Measurements from ENCODE around the gene CAPN5.

DNA sequence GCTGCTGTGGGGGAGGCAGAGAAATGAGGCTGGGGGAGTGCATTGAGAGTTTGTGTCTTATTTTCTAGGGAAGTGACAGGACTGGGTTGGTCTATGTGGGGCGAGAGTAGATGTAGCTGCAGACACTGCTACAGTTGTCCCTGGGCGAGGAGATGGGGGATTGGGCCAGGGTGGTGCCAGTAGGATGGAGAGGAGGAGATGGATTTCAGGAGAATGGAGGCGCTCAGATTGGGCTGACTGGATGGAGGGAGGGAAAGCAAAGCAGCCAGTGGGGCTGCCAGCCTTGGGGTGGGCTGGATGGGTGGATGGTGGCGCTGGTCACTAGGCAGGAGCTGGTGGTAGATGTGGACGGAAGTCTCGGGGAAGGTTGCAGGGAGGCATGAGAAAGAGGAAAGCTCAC is 45.2 kb downstream of the CAPN5 start:
- no peak for TF ChIP-seq EP300 (IDR thresholded peaks at IDR 0.05; ENCODE audit: borderline replicate concordance in 1 of 2, low read depth in 2 of 2, low read length in 2 of 2)
- TF ChIP-seq, protein P1, sequence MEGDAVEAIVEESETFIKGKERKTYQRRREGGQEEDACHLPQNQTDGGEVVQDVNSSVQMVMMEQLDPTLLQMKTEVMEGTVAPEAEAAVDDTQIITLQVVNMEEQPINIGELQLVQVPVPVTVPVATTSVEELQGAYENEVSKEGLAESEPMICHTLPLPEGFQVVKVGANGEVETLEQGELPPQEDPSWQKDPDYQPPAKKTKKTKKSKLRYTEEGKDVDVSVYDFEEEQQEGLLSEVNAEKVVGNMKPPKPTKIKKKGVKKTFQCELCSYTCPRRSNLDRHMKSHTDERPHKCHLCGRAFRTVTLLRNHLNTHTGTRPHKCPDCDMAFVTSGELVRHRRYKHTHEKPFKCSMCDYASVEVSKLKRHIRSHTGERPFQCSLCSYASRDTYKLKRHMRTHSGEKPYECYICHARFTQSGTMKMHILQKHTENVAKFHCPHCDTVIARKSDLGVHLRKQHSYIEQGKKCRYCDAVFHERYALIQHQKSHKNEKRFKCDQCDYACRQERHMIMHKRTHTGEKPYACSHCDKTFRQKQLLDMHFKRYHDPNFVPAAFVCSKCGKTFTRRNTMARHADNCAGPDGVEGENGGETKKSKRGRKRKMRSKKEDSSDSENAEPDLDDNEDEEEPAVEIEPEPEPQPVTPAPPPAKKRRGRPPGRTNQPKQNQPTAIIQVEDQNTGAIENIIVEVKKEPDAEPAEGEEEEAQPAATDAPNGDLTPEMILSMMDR (IDR thresholded peaks at IDR 0.05; ENCODE audit: control extremely low read depth in 1 of 3, insufficient read depth in 1 of 3, low read depth in 1 of 3, low read length in 3 of 3): no peak
